ENCODE results near the gene RWDD4.

GRCh38 chr4:183599284-183599683 lies 59.7 kb downstream of the RWDD4 start:
- TF ChIP-seq POLR2A (IDR thresholded peaks at IDR 0.05; ENCODE audit: low read length) (no peak), ESRRA (IDR thresholded peaks at IDR 0.05; ENCODE audit: borderline replicate concordance, low read length) (no peak), RFX5 (IDR thresholded peaks at IDR 0.05) (no peak)
- TF ChIP-seq, protein P1, sequence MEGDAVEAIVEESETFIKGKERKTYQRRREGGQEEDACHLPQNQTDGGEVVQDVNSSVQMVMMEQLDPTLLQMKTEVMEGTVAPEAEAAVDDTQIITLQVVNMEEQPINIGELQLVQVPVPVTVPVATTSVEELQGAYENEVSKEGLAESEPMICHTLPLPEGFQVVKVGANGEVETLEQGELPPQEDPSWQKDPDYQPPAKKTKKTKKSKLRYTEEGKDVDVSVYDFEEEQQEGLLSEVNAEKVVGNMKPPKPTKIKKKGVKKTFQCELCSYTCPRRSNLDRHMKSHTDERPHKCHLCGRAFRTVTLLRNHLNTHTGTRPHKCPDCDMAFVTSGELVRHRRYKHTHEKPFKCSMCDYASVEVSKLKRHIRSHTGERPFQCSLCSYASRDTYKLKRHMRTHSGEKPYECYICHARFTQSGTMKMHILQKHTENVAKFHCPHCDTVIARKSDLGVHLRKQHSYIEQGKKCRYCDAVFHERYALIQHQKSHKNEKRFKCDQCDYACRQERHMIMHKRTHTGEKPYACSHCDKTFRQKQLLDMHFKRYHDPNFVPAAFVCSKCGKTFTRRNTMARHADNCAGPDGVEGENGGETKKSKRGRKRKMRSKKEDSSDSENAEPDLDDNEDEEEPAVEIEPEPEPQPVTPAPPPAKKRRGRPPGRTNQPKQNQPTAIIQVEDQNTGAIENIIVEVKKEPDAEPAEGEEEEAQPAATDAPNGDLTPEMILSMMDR (IDR thresholded peaks at IDR 0.05): no peak
